H1 (cell line): ENCODE results near the gene ATXN2. TPM values are rescaled to one million over a fixed set of nuclear protein-coding genes. Genes with fewer than 3 reads are reported as not detected.
"Not testable (repeated sequence)": the region's sequence is repeated elsewhere in the genome, so short reads cannot be mapped to it uniquely, and the experiment has no call there.

ENCODE experiments used
- CTCF ChIA-PET: fragments of 300-600 bp; sonication (Branson Sonifier 250); formaldehyde crosslinking; loops from one replicate; lab custom pipeline; 2021; ENCODE audit not compliant: partially characterized antibody; lab: Charles Lee
- POLR2A ChIA-PET: fragments of 300-600 bp; sonication (Branson Sonifier 250); formaldehyde crosslinking; loops from one replicate; lab custom pipeline; 2021; ENCODE audit warnings: inconsistent platforms; ENCODE audit not compliant: partially characterized antibody; lab: Charles Lee
- DNase-seq, 2 experiments: peaks; one replicate each; pipeline versions ENCODE4 v3.0.0 to v3.0.0-alpha.2; 2010 to 2022; ENCODE audit warnings: low spot score in 2 of 2, low read depth in 1 of 2, mixed read lengths in 1 of 2
- FAIRE-seq: peaks from 2 replicates; lab custom pipeline; 2011; peaks lifted over from hg19 to GRCh38; lab: Jason Lieb, UNC
- H2AFZ ChIP-seq: 2 replicates; pipeline ENCODE4 v1.8.1; 2012; ENCODE audit warnings: low read length, inconsistent platforms
- H2AK5ac ChIP-seq: 2 replicates; pipeline ENCODE4 v1.6.1; 2013; ENCODE audit warnings: low read depth, low read length
- H2BK120ac ChIP-seq: replicated peaks from 2 replicates; pipeline ENCODE3; 2013; ENCODE audit warnings: low read depth, low read length, inconsistent platforms
- H2BK12ac ChIP-seq: 2 replicates; pipeline ENCODE4 v1.6.1; 2013; ENCODE audit warnings: low read depth, low read length
- H2BK15ac ChIP-seq: 2 replicates; pipeline ENCODE4 v1.6.1; 2013; ENCODE audit warnings: low read length
- H2BK20ac ChIP-seq: 2 replicates; pipeline ENCODE4 v1.6.1; 2013; ENCODE audit warnings: low read length
- H2BK5ac ChIP-seq: 2 replicates; pipeline ENCODE4 v1.6.1; 2013; ENCODE audit warnings: low read depth, low read length
- H3K14ac ChIP-seq: 2 replicates; pipeline ENCODE4 v1.6.1; 2013; ENCODE audit warnings: inconsistent platforms; ENCODE audit not compliant: insufficient read length
- H3K18ac ChIP-seq: 2 replicates; pipeline ENCODE4 v1.6.1; 2013; ENCODE audit warnings: low read length; ENCODE audit errors: extremely low read depth
- H3K23ac ChIP-seq: 2 replicates; pipeline ENCODE4 v1.6.1; 2013; ENCODE audit warnings: inconsistent platforms; ENCODE audit not compliant: insufficient read length
- H3K23me2 ChIP-seq: 2 replicates; pipeline ENCODE4 v1.6.1; 2013; ENCODE audit warnings: low read depth, low read length
- H3K27ac ChIP-seq: 2 replicates; pipeline ENCODE4 v1.6.1; 2011; ENCODE audit warnings: low read depth, low read length, inconsistent platforms
- H3K27me3 ChIP-seq, 4 experiments: replicated peaks in 1 of 4; 1 replicate in 1 of 4; 2 replicates in 3 of 4; pipeline versions ENCODE4 v1.6.1 to v1.8.1; 2011 to 2013; ENCODE audit warnings: low read length in 3 of 4, mild to moderate bottlenecking in 3 of 4, inconsistent platforms in 2 of 4, mixed read lengths in 2 of 4, moderate library complexity in 1 of 4; ENCODE audit not compliant: control insufficient read depth in 3 of 4, insufficient read depth in 3 of 4; ENCODE audit errors: extremely low read depth in 1 of 4
- H3K36me3 ChIP-seq, 4 experiments: 2 replicates each; pipeline versions ENCODE4 v1.6.1 to v1.8.1; 2011 to 2013; ENCODE audit warnings: mild to moderate bottlenecking in 4 of 4, low read length in 3 of 4, moderate library complexity in 2 of 4, control low read depth in 1 of 4, inconsistent platforms in 1 of 4; ENCODE audit not compliant: insufficient read depth in 4 of 4, control insufficient read depth in 2 of 4
- H3K4ac ChIP-seq: replicated peaks from 2 replicates; pipeline ENCODE3; 2013; ENCODE audit warnings: low read length, low read depth, mixed read lengths, inconsistent platforms; ENCODE audit not compliant: insufficient read length
- H3K4me1 ChIP-seq, 4 experiments: replicated peaks in 1 of 4; 1 replicate in 1 of 4; 2 replicates in 3 of 4; pipeline versions ENCODE4 v1.6.1 to v1.8.1; 2011 to 2013; ENCODE audit warnings: low read length in 3 of 4, inconsistent platforms in 2 of 4, mixed read lengths in 1 of 4; ENCODE audit not compliant: insufficient read depth in 4 of 4, control insufficient read depth in 3 of 4
- H3K4me2 ChIP-seq, 2 experiments: 2 replicates each; pipeline versions ENCODE4 v1.6.1 to v1.8.1; 2011 to 2013; ENCODE audit warnings: low read depth in 2 of 2, low read length in 2 of 2, control low read depth in 1 of 2, inconsistent platforms in 1 of 2, mild to moderate bottlenecking in 1 of 2; ENCODE audit not compliant: insufficient read depth in 1 of 2
- H3K4me3 ChIP-seq, 4 experiments: fragments of 200-600, 300-600 bp in 1 of 4; sonication (generic), shearing (Covaris generic), sonication (Bioruptor Twin) in 1 of 4; 2 replicates each; pipeline versions ENCODE4 v1.5.1 to v1.8.1; 2011 to 2016; ENCODE audit warnings: low read length in 4 of 4, low read depth in 3 of 4, control low read depth in 2 of 4, inconsistent platforms in 2 of 4, mild to moderate bottlenecking in 2 of 4, mixed read lengths in 1 of 4, moderate library complexity in 1 of 4; ENCODE audit not compliant: insufficient read depth in 2 of 4; ENCODE audit errors: extremely low read depth in 1 of 4
- H3K56ac ChIP-seq: replicated peaks from 2 replicates; pipeline ENCODE3; 2013; ENCODE audit warnings: low read depth, mild to moderate bottlenecking, mixed read lengths, low read length, inconsistent platforms; ENCODE audit not compliant: insufficient read length
- H3K79me1 ChIP-seq: 2 replicates; pipeline ENCODE4 v1.6.1; 2013; ENCODE audit warnings: low read depth, low read length, control low read depth
- H3K79me2 ChIP-seq, 2 experiments: 2 replicates each; pipeline versions ENCODE4 v1.6.1 to v1.8.1; 2012 to 2013; ENCODE audit warnings: low read length in 2 of 2, mild to moderate bottlenecking in 2 of 2, inconsistent platforms in 1 of 2; ENCODE audit not compliant: insufficient read depth in 2 of 2, control insufficient read depth in 1 of 2
- H3K9ac ChIP-seq, 4 experiments: replicated peaks in 1 of 4; 1 replicate in 1 of 4; 2 replicates in 3 of 4; pipeline versions ENCODE4 v1.6.1 to v1.8.1; 2011 to 2013; ENCODE audit warnings: low read depth in 3 of 4, low read length in 3 of 4, control low read depth in 2 of 4, mild to moderate bottlenecking in 2 of 4, moderate library complexity in 2 of 4, inconsistent platforms in 1 of 4; ENCODE audit errors: extremely low read depth in 1 of 4
- H3K9me3 ChIP-seq, 2 experiments: 2 replicates each; pipeline versions ENCODE4 v1.6.1 to v1.8.1; 2012 to 2013; ENCODE audit warnings: mild to moderate bottlenecking in 2 of 2, moderate library complexity in 2 of 2, control low read depth in 1 of 2, inconsistent platforms in 1 of 2, low read depth in 1 of 2, low read length in 1 of 2, mixed read lengths in 1 of 2; ENCODE audit not compliant: insufficient read depth in 2 of 2
- H4K20me1 ChIP-seq, 2 experiments: replicated peaks in 1 of 2; 2 replicates each; pipeline versions ENCODE3 to v1.8.1; 2011 to 2013; ENCODE audit warnings: inconsistent platforms in 2 of 2, low read length in 2 of 2, mild to moderate bottlenecking in 1 of 2; ENCODE audit not compliant: insufficient read depth in 2 of 2, control insufficient read depth in 1 of 2
- H4K5ac ChIP-seq: 2 replicates; pipeline ENCODE4 v1.6.1; 2013; ENCODE audit warnings: low read length, low read depth, mixed read lengths, inconsistent platforms; ENCODE audit not compliant: insufficient read length
- H4K8ac ChIP-seq: 2 replicates; pipeline ENCODE4 v1.8.0; 2013; ENCODE audit warnings: mild to moderate bottlenecking, moderate library complexity, low read length, inconsistent platforms; ENCODE audit not compliant: insufficient read depth; ENCODE audit errors: extremely low read depth
- H4K91ac ChIP-seq: replicated peaks from 2 replicates; pipeline ENCODE3; 2013; ENCODE audit warnings: low read length, mixed read lengths, inconsistent platforms; ENCODE audit not compliant: insufficient read length
- WGBS, 2 experiments: shearing (Covaris generic) in 1 of 2; methylation state at CpG; one replicate each; pipeline versions ENCODE4 v1.1.6 to v1.1.7; 2013 to 2015; ENCODE audit warnings: low lambda C conversion rate in 2 of 2, mixed read lengths in 2 of 2, inconsistent platforms in 1 of 2, low coverage in 1 of 2, missing lambda C conversion rate in 1 of 2; ENCODE audit not compliant: insufficient replicate concordance in 2 of 2, insufficient coverage in 1 of 2, insufficient read length in 1 of 2; ENCODE audit errors: extremely low coverage in 1 of 2, missing lambda C conversion rate in 1 of 2; 5-methylcytosine and 5-hydroxymethylcytosine counted together
- polyA plus RNA-seq, 7 experiments: library from polyadenylated mRNA; depleted of rRNA in 3 of 7; stranded (reverse) in 5 of 7; unstranded in 2 of 7; fragments of >200 nt in 5 of 7; fragments of 200-250 nt in 2 of 7; gene quantifications; 1 replicate in 5 of 7; 2 replicates in 1 of 7; 4 replicates in 1 of 7; pipeline versions ENCODE4 v1.2.1 to v1.2.3, GENCODE V29; 2011 to 2013; ENCODE audit warnings: missing spikeins in 2 of 7, mixed read lengths in 2 of 7
- total RNA-seq: library from RNA; stranded (reverse); fragmentation: NEBNext Ultra II Directional; extraction: Animal tissue kit (Norgen Biotek cat#: 25700); gene quantifications from 2 replicates; pipeline ENCODE4 v1.2.1, GENCODE V29; 2021

ATXN2 gene
- total and polyA plus RNA-seq, 2 of the 8 experiments (the other 6 are each of a cell fraction or from before 2014, with no cell fraction given): 46.6 to 80.7 TPM

- H3K4me1 ChIP-seq, H3K9me3 ChIP-seq, H3K23ac ChIP-seq, H3K18ac ChIP-seq, H3K9ac ChIP-seq, H3K27me3 ChIP-seq, H2BK12ac ChIP-seq, H3K4me3 ChIP-seq, H2BK20ac ChIP-seq, H4K20me1 ChIP-seq, H4K8ac ChIP-seq, H2AK5ac ChIP-seq, H2BK5ac ChIP-seq, H3K56ac ChIP-seq, H3K4me2 ChIP-seq, H3K79me1 ChIP-seq, H3K79me2 ChIP-seq, H4K5ac ChIP-seq, H3K14ac ChIP-seq, H4K91ac ChIP-seq, H3K4ac ChIP-seq, H3K27ac ChIP-seq, CTCF ChIA-PET, H2AFZ ChIP-seq, H3K23me2 ChIP-seq, DNase-seq, H2BK15ac ChIP-seq, H2BK120ac ChIP-seq, FAIRE-seq: not testable (repeated sequence)
- H3K36me3 ChIP-seq: peaks cover 3 to 63% (median 39%) of the 10 kb centered on the region in 4 experiments; a peak in 6 of 8 replicates
- WGBS, 2 experiments: 100% methylated on average over 4 of the region's 31 CpGs; no CpG with 5 or more reads in 1 of the 2 experiments
- POLR2A ChIA-PET: interaction anchor here (0.6 kb wide), 1 partner anchor 26 kb away, joined by 4 read pairs; no protein-coding TSS in a partner anchor
Measured at GRCh38 chr12:111507258-111507657, 91.9 kb downstream of the ATXN2 start.
